GM12892 (cell line): ENCODE data around the gene NPFFR1.

Experiments
- POLR2A ChIP-seq: IDR thresholded peaks from 2 replicates; pipeline ENCODE4 v1.6.1; 2011; ENCODE audit warnings: low read depth, low read length, control low read depth
- POLR2AphosphoS5 ChIP-seq: IDR thresholded peaks from 2 replicates; pipeline ENCODE4 v1.6.1; 2011; ENCODE audit warnings: low read depth, low read length, control low read depth

- TF ChIP-seq POLR2A (no peak), POLR2AphosphoS5 (no peak)
Measured at GRCh38 chr10:70324339-70324861, 40.6 kb upstream of the NPFFR1 start.
